ENCODE data around the gene ANO10.
"Not testable (repeated sequence)": the region's sequence is repeated elsewhere in the genome, so short reads cannot be mapped to it uniquely, and the experiment has no call there.

The ANO10 gene

DNA sequence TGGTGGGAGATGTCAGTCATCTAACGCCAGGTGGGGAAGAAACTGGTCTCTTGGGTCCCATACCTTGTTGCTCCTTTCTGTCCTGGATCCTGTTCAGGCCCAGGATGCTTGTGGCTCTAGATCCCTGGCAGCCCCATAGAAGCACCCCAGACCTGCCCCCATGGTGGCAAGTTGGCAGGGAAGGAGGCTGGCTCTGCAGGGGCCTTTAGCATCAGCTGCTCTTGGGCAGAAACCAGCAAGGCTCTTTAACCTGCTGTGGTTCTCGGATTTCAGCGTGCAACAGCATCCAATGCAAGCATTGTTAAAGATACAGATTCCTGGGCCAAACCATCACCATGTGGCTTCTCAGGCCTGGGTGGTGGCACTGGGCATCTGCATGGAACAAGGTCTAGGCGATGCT, 259.6 kb downstream of the ANO10 start:
- DNase-seq (ENCODE audit: low read depth): no peak
- TF ChIP-seq, protein P1, sequence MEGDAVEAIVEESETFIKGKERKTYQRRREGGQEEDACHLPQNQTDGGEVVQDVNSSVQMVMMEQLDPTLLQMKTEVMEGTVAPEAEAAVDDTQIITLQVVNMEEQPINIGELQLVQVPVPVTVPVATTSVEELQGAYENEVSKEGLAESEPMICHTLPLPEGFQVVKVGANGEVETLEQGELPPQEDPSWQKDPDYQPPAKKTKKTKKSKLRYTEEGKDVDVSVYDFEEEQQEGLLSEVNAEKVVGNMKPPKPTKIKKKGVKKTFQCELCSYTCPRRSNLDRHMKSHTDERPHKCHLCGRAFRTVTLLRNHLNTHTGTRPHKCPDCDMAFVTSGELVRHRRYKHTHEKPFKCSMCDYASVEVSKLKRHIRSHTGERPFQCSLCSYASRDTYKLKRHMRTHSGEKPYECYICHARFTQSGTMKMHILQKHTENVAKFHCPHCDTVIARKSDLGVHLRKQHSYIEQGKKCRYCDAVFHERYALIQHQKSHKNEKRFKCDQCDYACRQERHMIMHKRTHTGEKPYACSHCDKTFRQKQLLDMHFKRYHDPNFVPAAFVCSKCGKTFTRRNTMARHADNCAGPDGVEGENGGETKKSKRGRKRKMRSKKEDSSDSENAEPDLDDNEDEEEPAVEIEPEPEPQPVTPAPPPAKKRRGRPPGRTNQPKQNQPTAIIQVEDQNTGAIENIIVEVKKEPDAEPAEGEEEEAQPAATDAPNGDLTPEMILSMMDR (IDR thresholded peaks at IDR 0.05; ENCODE audit: insufficient read depth, low read depth, low read length, missing control alignments): no peak

GRCh38 chr3:43361077-43361476, 260.7 kb downstream of the ANO10 start:
- TF ChIP-seq, protein P1 (IDR thresholded peaks at IDR 0.05; ENCODE audit: insufficient read depth, low read depth, low read length, missing control alignments): no peak
- no peak for DNase-seq (ENCODE audit: low read depth)
- H3K4me3 ChIP-seq (ENCODE audit: low read depth, low read length): no peak overlapping the region

More for the DNA sequence above, 259.6 kb downstream of the ANO10 start:
- no peak overlapping the region for H3K4me3 ChIP-seq (ENCODE audit: low read depth, low read length)

DNA sequence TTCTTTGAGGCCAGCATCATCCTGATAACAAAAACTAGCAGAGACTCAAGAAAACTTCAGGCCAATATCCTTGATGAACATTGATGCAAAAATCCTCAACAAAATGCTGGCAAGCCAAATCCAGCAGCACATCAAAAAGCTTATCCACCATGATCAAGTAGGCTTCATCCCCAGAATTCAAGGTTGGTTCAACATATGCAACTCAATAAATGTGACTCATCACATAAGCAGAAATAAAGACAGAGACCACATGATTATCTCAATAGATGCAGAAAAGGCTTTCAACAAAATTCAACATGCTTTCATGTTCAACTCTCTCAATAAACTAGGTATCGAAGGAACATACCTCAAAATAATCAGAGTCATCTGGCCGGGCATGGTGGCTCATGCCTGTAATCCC, 265.8 kb downstream of the ANO10 start:
- DNase-seq (ENCODE audit: low read depth); H3K4me3 ChIP-seq (ENCODE audit: low read depth, low read length): not testable (repeated sequence)

DNA sequence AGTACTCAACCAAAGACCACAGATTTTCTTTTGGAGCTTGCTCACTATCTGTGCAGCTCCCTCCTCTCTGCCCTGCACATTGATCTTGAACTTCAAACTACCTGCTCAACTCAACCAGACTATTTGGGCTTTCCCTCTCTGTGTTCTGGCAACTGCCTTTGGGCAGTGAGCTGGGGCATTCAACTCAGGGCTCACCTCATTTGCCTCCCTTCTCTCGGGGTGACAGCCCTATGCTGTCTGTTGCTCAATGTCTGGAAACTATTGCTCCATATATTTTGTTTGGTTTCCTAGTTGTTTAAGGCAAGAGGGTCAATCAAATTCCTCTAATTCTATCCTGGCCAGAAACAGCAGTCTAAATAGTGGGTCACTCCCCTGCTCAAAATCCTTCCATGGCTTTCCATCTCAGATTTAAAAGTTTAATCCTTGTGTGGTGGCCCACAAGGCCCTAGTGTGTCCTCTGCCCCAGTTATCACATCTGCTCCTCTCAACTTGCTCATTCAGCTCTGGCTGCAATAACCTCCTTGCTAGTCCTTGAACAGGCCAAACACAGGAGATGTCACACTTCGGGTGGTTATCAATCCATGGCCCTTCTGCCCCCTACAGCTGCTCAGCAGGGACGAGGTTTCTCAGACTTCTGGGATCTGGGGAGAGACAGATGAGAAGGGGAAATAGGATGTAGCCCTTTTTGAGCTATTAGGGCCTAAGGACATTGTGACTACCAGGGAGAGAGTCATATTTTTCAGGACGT, 267.7 kb downstream of the ANO10 start:
- TF ChIP-seq, protein P1 (IDR thresholded peaks at IDR 0.05; ENCODE audit: insufficient read depth, low read depth, low read length, missing control alignments): no peak
- DNase-seq (ENCODE audit: low read depth): no peak
- no peak overlapping the region for H3K4me3 ChIP-seq (ENCODE audit: low read depth, low read length)

DNA sequence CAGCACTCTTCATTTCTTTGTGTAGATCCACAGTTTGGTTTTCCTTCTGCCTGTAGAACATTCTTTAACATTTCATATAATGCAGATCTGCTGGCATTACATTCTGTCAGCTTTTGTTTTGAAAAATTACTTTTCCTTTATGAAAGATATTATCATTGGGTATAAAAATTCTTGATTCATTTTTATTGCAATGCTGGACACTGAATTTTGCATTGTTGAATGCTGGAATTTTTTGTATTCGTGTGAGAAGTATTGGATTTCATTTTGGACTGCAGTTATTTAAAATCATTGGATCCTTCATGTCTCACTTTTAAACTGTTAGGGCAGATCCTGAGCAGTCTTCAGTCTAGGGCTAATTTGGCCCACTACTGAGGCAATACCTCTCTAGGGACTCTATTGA, 268.4 kb downstream of the ANO10 start:
- DNase-seq (ENCODE audit: low read depth): no peak
- H3K4me3 ChIP-seq (ENCODE audit: low read depth, low read length): no peak overlapping the region
- TF ChIP-seq, protein P1 (IDR thresholded peaks at IDR 0.05; ENCODE audit: insufficient read depth, low read depth, low read length, missing control alignments): no peak

GRCh38 chr3:43349716-43350115, 272.1 kb downstream of the ANO10 start:
- no peak overlapping the region for H3K4me3 ChIP-seq (ENCODE audit: low read depth, low read length)
- DNase-seq (ENCODE audit: low read depth): no peak
- TF ChIP-seq, protein P1 (IDR thresholded peaks at IDR 0.05; ENCODE audit: insufficient read depth, low read depth, low read length, missing control alignments): no peak

DNA sequence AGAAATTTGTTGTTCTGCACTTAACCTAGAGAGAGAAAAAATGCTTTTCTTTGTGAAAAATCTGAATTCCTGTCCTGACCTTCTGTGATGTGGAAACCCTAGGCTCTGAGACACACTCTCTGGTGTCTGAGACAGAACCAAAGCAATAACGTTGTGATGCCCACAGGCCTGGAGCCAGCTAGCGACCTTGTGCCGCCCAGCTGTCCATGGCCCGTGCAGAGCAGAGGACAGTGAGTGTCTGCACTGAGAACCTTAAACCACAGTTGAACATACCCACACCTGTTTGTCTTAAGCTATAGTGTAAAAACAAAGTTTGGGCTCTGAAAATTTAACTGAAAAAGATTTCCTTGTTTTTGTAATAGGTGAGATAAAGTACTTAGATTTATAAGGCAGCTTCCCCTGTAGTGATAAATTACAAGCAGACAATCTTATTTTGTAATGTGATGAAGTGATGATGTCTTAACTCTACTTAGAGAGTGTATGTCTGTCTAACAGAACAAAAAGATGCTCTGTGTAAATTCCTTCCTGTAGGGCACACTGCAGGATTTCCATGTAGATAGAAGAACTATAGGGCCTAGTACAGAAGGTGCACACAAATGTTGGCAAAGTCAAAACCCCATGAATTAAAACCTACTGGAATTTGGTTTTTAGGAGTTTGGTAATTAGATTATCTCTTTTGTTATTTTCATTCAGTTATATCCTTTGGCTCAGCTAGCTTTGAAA, 272.8 kb downstream of the ANO10 start:
- H3K4me3 ChIP-seq (ENCODE audit: low read depth, low read length): no peak overlapping the region
- TF ChIP-seq, protein P1 (IDR thresholded peaks at IDR 0.05; ENCODE audit: insufficient read depth, low read depth, low read length, missing control alignments): no peak
- no peak for DNase-seq (ENCODE audit: low read depth)
